CD4-positive, alpha-beta memory T cell (primary cell): Measurements from ENCODE around the gene AHNAK. TPM values are rescaled to one million over a fixed set of nuclear protein-coding genes. Genes with fewer than 3 reads are reported as not detected.

ENCODE experiments used
- CTCF ChIA-PET: fragments of 350-600 bp; sonication (Branson Sonifier 250); formaldehyde crosslinking; loops from one replicate; lab custom pipeline; 2021; ENCODE audit warnings: inconsistent platforms; ENCODE audit not compliant: partially characterized antibody; lab: Charles Lee
- POLR2A ChIA-PET: fragments of 350-600 bp; sonication (Branson Sonifier 250); formaldehyde crosslinking; loops from one replicate; lab custom pipeline; 2021; ENCODE audit not compliant: partially characterized antibody; lab: Charles Lee
- DNase-seq, 5 donors: peaks; one replicate each; pipeline versions ENCODE4 v3.0.0 to v3.0.0-alpha.2; 2020 to 2022; ENCODE audit warnings: mixed read lengths in 1 of 5
- H3K27ac ChIP-seq: one replicate; pipeline ENCODE4 v1.7.0; 2013; ENCODE audit warnings: low read depth, low read length
- H3K27me3 ChIP-seq: 2 replicates; pipeline ENCODE4 v1.7.0; 2013; ENCODE audit warnings: mild to moderate bottlenecking, low read length, moderate library complexity; ENCODE audit not compliant: insufficient read depth
- H3K36me3 ChIP-seq: 2 replicates; pipeline ENCODE4 v1.7.0; 2013; ENCODE audit warnings: mild to moderate bottlenecking, low read length, moderate library complexity; ENCODE audit not compliant: insufficient read depth
- H3K4me1 ChIP-seq: 2 replicates; pipeline ENCODE4 v1.7.0; 2013; ENCODE audit warnings: mild to moderate bottlenecking, low read length, moderate library complexity; ENCODE audit not compliant: insufficient read depth
- H3K4me3 ChIP-seq, 2 donors: one replicate each; pipeline ENCODE4 v1.7.0; 2013; ENCODE audit warnings: low read length in 2 of 2, mild to moderate bottlenecking in 1 of 2
- H3K9me3 ChIP-seq, 2 donors: one replicate each; pipeline ENCODE4 v1.7.0; 2013; ENCODE audit warnings: low read length in 2 of 2, control low read depth in 1 of 2; ENCODE audit not compliant: control insufficient read depth in 1 of 2
- H3K27ac Mint-ChIP-seq, 7 donors: one replicate each; pipeline ENCODE4 v1.8.0; 2020 to 2021; ENCODE audit warnings: mixed read lengths in 7 of 7, mild to moderate bottlenecking in 6 of 7, inconsistent platforms in 3 of 7, moderate library complexity in 3 of 7
- H3K27me3 Mint-ChIP-seq, 2 donors: one replicate each; pipeline ENCODE4 v1.8.0; 2020 to 2021; ENCODE audit warnings: mixed read lengths in 2 of 2
- H3K36me3 Mint-ChIP-seq, 2 donors: one replicate each; pipeline ENCODE4 v1.8.0; 2020 to 2021; ENCODE audit warnings: mixed read lengths in 2 of 2, inconsistent platforms in 1 of 2, mild to moderate bottlenecking in 1 of 2
- H3K4me1 Mint-ChIP-seq, 4 donors: one replicate each; pipeline ENCODE4 v1.8.0; 2020 to 2021; ENCODE audit warnings: mixed read lengths in 4 of 4, mild to moderate bottlenecking in 1 of 4
- H3K4me3 Mint-ChIP-seq, 8 donors: one replicate each; pipeline ENCODE4 v1.8.0; 2020 to 2021; ENCODE audit warnings: mixed read lengths in 8 of 8, mild to moderate bottlenecking in 7 of 8, moderate library complexity in 6 of 8, inconsistent platforms in 3 of 8
- H3K9me3 Mint-ChIP-seq, 8 donors: one replicate each; pipeline ENCODE4 v1.8.0; 2020 to 2021; ENCODE audit warnings: mixed read lengths in 8 of 8, mild to moderate bottlenecking in 5 of 8, inconsistent platforms in 3 of 8, moderate library complexity in 1 of 8
- intact Hi-C: fragments of 100-400 bp; cut with micrococcal nuclease; formaldehyde crosslinking; loops from one replicate; pipeline ENCODE4 v1.15.1; 2023
- polyA plus RNA-seq, 2 donors: library from polyadenylated mRNA; unstranded; fragments of 300-500 nt; fragmentation: Illumina TruSeq; gene quantifications; one replicate each; pipeline ENCODE4 v1.2.3, GENCODE V29; 2021
- total RNA-seq, 2 experiments: library from RNA; stranded (reverse); gene quantifications; one replicate each; pipeline ENCODE4 v1.2.3, GENCODE V29; 2021

AHNAK gene
- total and polyA plus RNA-seq, 4 experiments from 2014 or later, result 23.5 to 573 (median 372) TPM

- H3K4me3 Mint-ChIP-seq, result no peak overlapping the region
- no peaks in the 10 kb centered on the region for H3K27me3 Mint-ChIP-seq
- no peaks in the 10 kb centered on the region for H3K9me3 Mint-ChIP-seq
- no peaks in the 10 kb centered on the region for H3K36me3 ChIP-seq
- peaks cover 0 to 2% (median 2%) of the 10 kb centered on the region in 4 donors for H3K4me1 Mint-ChIP-seq
- no peaks in the 10 kb centered on the region for H3K27me3 ChIP-seq
- H3K27ac Mint-ChIP-seq, result peak overlapping the region in 1 of 7 donors; percentile 9
- H3K4me1 ChIP-seq, result no peaks in the 10 kb centered on the region
- no peak overlapping the region for H3K27ac ChIP-seq
- POLR2A ChIA-PET, result interaction anchor here (1.0 kb wide), 1 partner anchor 34 kb away, joined by 3 read pairs; no protein-coding TSS in a partner anchor
- H3K9me3 ChIP-seq, result no peaks in the 10 kb centered on the region
- DNase-seq, result no peak
- no peak overlapping the region for H3K4me3 ChIP-seq
- no peaks in the 10 kb centered on the region for H3K36me3 Mint-ChIP-seq
- CTCF ChIA-PET, result interaction anchor here (0.6 to 1.5 kb wide), 2 partner anchors 34 to 159 kb away, joined by 3 to 4 read pairs; no protein-coding TSS in a partner anchor
- intact Hi-C loops, result no loop called here
These were observed 88.2 kb downstream of the AHNAK start for GRCh38 chr11:62458212-62459002.

- no peaks in the 10 kb centered on the region for H3K27me3 Mint-ChIP-seq
These were observed 89.1 kb downstream of the AHNAK start for GRCh38 chr11:62457478-62457877.

GRCh38 chr11:62456630-62457029 lies 90.0 kb downstream of the AHNAK start:
- Mint-ChIP-seq H3K27me3 (no peaks in the 10 kb centered on the region), H3K4me1 (no peaks in the 10 kb centered on the region), H3K9me3 (no peaks in the 10 kb centered on the region), H3K27ac (peak overlapping the region in 1 of 7 donors; percentile 41), H3K4me3 (no peak overlapping the region), H3K36me3 (no peaks in the 10 kb centered on the region)
- CTCF ChIA-PET, result no interaction called here
- POLR2A ChIA-PET, result no interaction called here
- intact Hi-C loops, result no loop called here
- DNase-seq, result no peak
- Histone ChIP-seq H3K4me1 (no peaks in the 10 kb centered on the region), H3K4me3 (no peak overlapping the region), H3K36me3 (no peaks in the 10 kb centered on the region), H3K27ac (no peak overlapping the region), H3K9me3 (no peaks in the 10 kb centered on the region), H3K27me3 (no peaks in the 10 kb centered on the region)

More at GRCh38 chr11:62457478-62457877, 89.1 kb downstream of the AHNAK start:
- DNase-seq, result no peak
- intact Hi-C loops, result no loop called here
- CTCF ChIA-PET, result interaction anchor here (0.6 to 1.5 kb wide), 2 partner anchors 33 to 160 kb away, joined by 3 to 4 read pairs; no protein-coding TSS in a partner anchor
- POLR2A ChIA-PET, result no interaction called here
- no peaks in the 10 kb centered on the region for H3K36me3 Mint-ChIP-seq
- no peaks in the 10 kb centered on the region for H3K9me3 Mint-ChIP-seq
- H3K27ac ChIP-seq, result no peak overlapping the region
- no peaks in the 10 kb centered on the region for H3K9me3 ChIP-seq
- peak overlapping the region in 1 of 8 donors; percentile 10 for H3K4me3 Mint-ChIP-seq
- H3K4me1 Mint-ChIP-seq, result peaks cover 0 to under 1% (median 0%) of the 10 kb centered on the region in 4 donors
- no peaks in the 10 kb centered on the region for H3K4me1 ChIP-seq
- H3K4me3 ChIP-seq, result no peak overlapping the region
- no peaks in the 10 kb centered on the region for H3K36me3 ChIP-seq
- H3K27ac Mint-ChIP-seq, result no peak overlapping the region
- H3K27me3 ChIP-seq, result no peaks in the 10 kb centered on the region

- Histone ChIP-seq H3K9me3 (no peaks in the 10 kb centered on the region), H3K27me3 (no peaks in the 10 kb centered on the region), H3K4me3 (no peak overlapping the region), H3K36me3 (no peaks in the 10 kb centered on the region), H3K4me1 (no peaks in the 10 kb centered on the region), H3K27ac (no peak overlapping the region)
- no peaks in the 10 kb centered on the region for H3K4me1 Mint-ChIP-seq
- H3K9me3 Mint-ChIP-seq, result peaks cover 0 to 2% (median 0%) of the 10 kb centered on the region in 8 donors
- POLR2A ChIA-PET, result no interaction called here
- DNase-seq, result no peak
- peaks cover 0 to 4% of the 10 kb centered on the region in 2 donors for H3K36me3 Mint-ChIP-seq
- no peak overlapping the region for H3K4me3 Mint-ChIP-seq
- CTCF ChIA-PET, result no interaction called here
- no peak overlapping the region for H3K27ac Mint-ChIP-seq
- H3K27me3 Mint-ChIP-seq, result peaks cover 3 to 5% of the 10 kb centered on the region in 2 donors
- intact Hi-C loops, result no loop called here
These were observed 93.7 kb downstream of the AHNAK start for GRCh38 chr11:62452839-62453468.

GRCh38 chr11:62452261-62452660 lies 94.3 kb downstream of the AHNAK start:
- Mint-ChIP-seq H3K9me3 (peaks cover 0 to 2% (median 0%) of the 10 kb centered on the region in 8 donors), H3K27ac (no peak overlapping the region), H3K36me3 (peaks cover 0 to 7% of the 10 kb centered on the region in 2 donors), H3K27me3 (peaks cover 8% of the 10 kb centered on the region in 2 donors), H3K4me3 (no peak overlapping the region), H3K4me1 (no peaks in the 10 kb centered on the region)
- Histone ChIP-seq H3K27ac (no peak overlapping the region), H3K27me3 (no peaks in the 10 kb centered on the region), H3K36me3 (no peaks in the 10 kb centered on the region), H3K9me3 (no peaks in the 10 kb centered on the region), H3K4me3 (no peak overlapping the region), H3K4me1 (no peaks in the 10 kb centered on the region)
- no peak for DNase-seq
- intact Hi-C loops, result no loop called here
- POLR2A ChIA-PET, result no interaction called here
- CTCF ChIA-PET, result no interaction called here

- Mint-ChIP-seq H3K27ac (peak overlapping the region in 1 of 7 donors; percentile 83), H3K4me3 (no peak overlapping the region), H3K9me3 (peaks cover 0 to 2% (median 0%) of the 10 kb centered on the region in 8 donors), H3K36me3 (peaks cover 0 to 7% of the 10 kb centered on the region in 2 donors), H3K27me3 (peaks cover 10 to 14% of the 10 kb centered on the region in 2 donors), H3K4me1 (peaks cover 0 to 2% (median 0%) of the 10 kb centered on the region in 4 donors)
- H3K9me3 ChIP-seq, result no peaks in the 10 kb centered on the region
- H3K4me3 ChIP-seq, result no peak overlapping the region
- POLR2A ChIA-PET, result no interaction called here
- CTCF ChIA-PET, result interaction anchor here (1.6 kb wide), 1 partner anchor 27 kb away, joined by 6 read pairs; no protein-coding TSS in a partner anchor
- intact Hi-C loops, result no loop called here
- no peaks in the 10 kb centered on the region for H3K36me3 ChIP-seq
- no peak overlapping the region for H3K27ac ChIP-seq
- no peak for DNase-seq
- H3K4me1 ChIP-seq, result no peaks in the 10 kb centered on the region
- H3K27me3 ChIP-seq, result no peaks in the 10 kb centered on the region
These were observed 95.4 kb downstream of the AHNAK start for GRCh38 chr11:62451241-62451621.
